ENCODE results near the gene TREX2.

Gene TREX2

GRCh38 chrX:153442463-153442862 lies 3.4 kb downstream of the TREX2 start:
- no peaks in the 10 kb centered on the region for H3K4me1 ChIP-seq (ENCODE audit: insufficient read depth, low read length)
- H3K36me3 ChIP-seq (ENCODE audit: insufficient read depth, low read length) = no peaks in the 10 kb centered on the region
- no peak overlapping the region for H3K27ac ChIP-seq (ENCODE audit: low read depth, low read length)

GRCh38 chrX:153441981-153442380 lies 3.9 kb downstream of the TREX2 start:
- no peaks in the 10 kb centered on the region for H3K36me3 ChIP-seq (ENCODE audit: insufficient read depth, low read length)
- no peak overlapping the region for H3K4me3 ChIP-seq (ENCODE audit: low read depth in 1 of 2, low read length in 2 of 2)
- no peak overlapping the region for H3K9ac ChIP-seq (ENCODE audit: low read length)
- H3K9me3 ChIP-seq (ENCODE audit: low read length) = peaks cover 9% of the 10 kb centered on the region
- no peak overlapping the region for H3K27ac ChIP-seq (ENCODE audit: low read depth, low read length)
- peaks cover 0 to 14% of the 10 kb centered on the region in 2 donors for H3K27me3 ChIP-seq (ENCODE audit: control insufficient read depth in 1 of 2, insufficient read depth in 2 of 2, low read length in 2 of 2)
- no peaks in the 10 kb centered on the region for H3K4me1 ChIP-seq (ENCODE audit: insufficient read depth, low read length)

More at GRCh38 chrX:153442463-153442862, 3.4 kb downstream of the TREX2 start:
- no peak overlapping the region for H3K4me3 ChIP-seq (ENCODE audit: low read depth in 1 of 2, low read length in 2 of 2)
- no peak overlapping the region for H3K9ac ChIP-seq (ENCODE audit: low read length)
- peaks cover 9% of the 10 kb centered on the region for H3K9me3 ChIP-seq (ENCODE audit: low read length)
- H3K27me3 ChIP-seq (ENCODE audit: control insufficient read depth in 1 of 2, insufficient read depth in 2 of 2, low read length in 2 of 2) = peaks cover 0 to 18% of the 10 kb centered on the region in 2 donors

GRCh38 chrX:153441296-153441695 lies 4.6 kb downstream of the TREX2 start:
- Histone ChIP-seq H3K36me3 (ENCODE audit: insufficient read depth, low read length) (no peaks in the 10 kb centered on the region), H3K9me3 (ENCODE audit: low read length) (peaks cover 9% of the 10 kb centered on the region), H3K27me3 (ENCODE audit: control insufficient read depth in 1 of 2, insufficient read depth in 2 of 2, low read length in 2 of 2) (peaks cover 0 to 11% of the 10 kb centered on the region in 2 donors), H3K9ac (ENCODE audit: low read length) (no peak overlapping the region), H3K4me1 (ENCODE audit: insufficient read depth, low read length) (no peaks in the 10 kb centered on the region), H3K27ac (ENCODE audit: low read depth, low read length) (no peak overlapping the region), H3K4me3 (ENCODE audit: low read depth in 1 of 2, low read length in 2 of 2) (no peak overlapping the region)

- Histone ChIP-seq H3K4me3 (ENCODE audit: low read depth in 1 of 2, low read length in 2 of 2) (no peak overlapping the region), H3K9ac (ENCODE audit: low read length) (no peak overlapping the region), H3K27me3 (ENCODE audit: control insufficient read depth in 1 of 2, insufficient read depth in 2 of 2, low read length in 2 of 2) (peaks cover 0 to 7% of the 10 kb centered on the region in 2 donors), H3K9me3 (ENCODE audit: low read length) (peaks cover 9% of the 10 kb centered on the region), H3K27ac (ENCODE audit: low read depth, low read length) (no peak overlapping the region), H3K36me3 (ENCODE audit: insufficient read depth, low read length) (no peaks in the 10 kb centered on the region), H3K4me1 (ENCODE audit: insufficient read depth, low read length) (no peaks in the 10 kb centered on the region)
Observed at GRCh38 chrX:153440556-153441135, 5.2 kb downstream of the TREX2 start.

- peaks cover 0 to 5% of the 10 kb centered on the region in 2 donors for H3K27me3 ChIP-seq (ENCODE audit: control insufficient read depth in 1 of 2, insufficient read depth in 2 of 2, low read length in 2 of 2)
- no peak overlapping the region for H3K9ac ChIP-seq (ENCODE audit: low read length)
- H3K27ac ChIP-seq (ENCODE audit: low read depth, low read length) = no peak overlapping the region
- no peaks in the 10 kb centered on the region for H3K36me3 ChIP-seq (ENCODE audit: insufficient read depth, low read length)
- peaks cover 9% of the 10 kb centered on the region for H3K9me3 ChIP-seq (ENCODE audit: low read length)
- H3K4me3 ChIP-seq (ENCODE audit: low read depth in 1 of 2, low read length in 2 of 2) = no peak overlapping the region
- no peaks in the 10 kb centered on the region for H3K4me1 ChIP-seq (ENCODE audit: insufficient read depth, low read length)
Observed at GRCh38 chrX:153439977-153440376, 5.9 kb downstream of the TREX2 start.

- Histone ChIP-seq H3K9ac (ENCODE audit: low read length) (no peak overlapping the region), H3K4me3 (ENCODE audit: low read depth in 1 of 2, low read length in 2 of 2) (no peak overlapping the region), H3K27me3 (ENCODE audit: control insufficient read depth in 1 of 2, insufficient read depth in 2 of 2, low read length in 2 of 2) (peaks cover 0 to 6% of the 10 kb centered on the region in 2 donors), H3K27ac (ENCODE audit: low read depth, low read length) (no peak overlapping the region), H3K36me3 (ENCODE audit: insufficient read depth, low read length) (no peaks in the 10 kb centered on the region), H3K9me3 (ENCODE audit: low read length) (peaks cover 9% of the 10 kb centered on the region), H3K4me1 (ENCODE audit: insufficient read depth, low read length) (no peaks in the 10 kb centered on the region)
Observed at GRCh38 chrX:153438532-153438931, 7.3 kb downstream of the TREX2 start.

- H3K36me3 ChIP-seq (ENCODE audit: insufficient read depth, low read length) = no peaks in the 10 kb centered on the region
- H3K4me1 ChIP-seq (ENCODE audit: insufficient read depth, low read length) = no peaks in the 10 kb centered on the region
- H3K9ac ChIP-seq (ENCODE audit: low read length) = no peak overlapping the region
- H3K9me3 ChIP-seq (ENCODE audit: low read length) = peaks cover 18% of the 10 kb centered on the region
- peaks cover 0 to 19% of the 10 kb centered on the region in 2 donors for H3K27me3 ChIP-seq (ENCODE audit: control insufficient read depth in 1 of 2, insufficient read depth in 2 of 2, low read length in 2 of 2)
- H3K4me3 ChIP-seq (ENCODE audit: low read depth in 1 of 2, low read length in 2 of 2) = no peak overlapping the region
- no peak overlapping the region for H3K27ac ChIP-seq (ENCODE audit: low read depth, low read length)
Observed at GRCh38 chrX:153435845-153436244, 10.0 kb downstream of the TREX2 start.

GRCh38 chrX:153434801-153435200 lies 11.1 kb downstream of the TREX2 start:
- H3K9ac ChIP-seq (ENCODE audit: low read length) = no peak overlapping the region
- no peaks in the 10 kb centered on the region for H3K4me1 ChIP-seq (ENCODE audit: insufficient read depth, low read length)
- peaks cover 14% of the 10 kb centered on the region for H3K9me3 ChIP-seq (ENCODE audit: low read length)
- peaks cover 0 to 14% of the 10 kb centered on the region in 2 donors for H3K27me3 ChIP-seq (ENCODE audit: control insufficient read depth in 1 of 2, insufficient read depth in 2 of 2, low read length in 2 of 2)
- H3K4me3 ChIP-seq (ENCODE audit: low read depth in 1 of 2, low read length in 2 of 2) = no peak overlapping the region
- H3K36me3 ChIP-seq (ENCODE audit: insufficient read depth, low read length) = no peaks in the 10 kb centered on the region
- H3K27ac ChIP-seq (ENCODE audit: low read depth, low read length) = no peak overlapping the region

- H3K4me3 ChIP-seq (ENCODE audit: low read depth in 1 of 2, low read length in 2 of 2) = no peak overlapping the region
- peaks cover 10% of the 10 kb centered on the region for H3K9me3 ChIP-seq (ENCODE audit: low read length)
- no peak overlapping the region for H3K9ac ChIP-seq (ENCODE audit: low read length)
- no peak overlapping the region for H3K27ac ChIP-seq (ENCODE audit: low read depth, low read length)
- H3K36me3 ChIP-seq (ENCODE audit: insufficient read depth, low read length) = no peaks in the 10 kb centered on the region
- H3K4me1 ChIP-seq (ENCODE audit: insufficient read depth, low read length) = no peaks in the 10 kb centered on the region
- peaks cover 0 to 14% of the 10 kb centered on the region in 2 donors for H3K27me3 ChIP-seq (ENCODE audit: control insufficient read depth in 1 of 2, insufficient read depth in 2 of 2, low read length in 2 of 2)
Observed at GRCh38 chrX:153433781-153434285, 12.0 kb downstream of the TREX2 start.

GRCh38 chrX:153433161-153433680 lies 12.6 kb downstream of the TREX2 start:
- H3K27ac ChIP-seq (ENCODE audit: low read depth, low read length) = no peak overlapping the region
- no peaks in the 10 kb centered on the region for H3K4me1 ChIP-seq (ENCODE audit: insufficient read depth, low read length)
- H3K27me3 ChIP-seq (ENCODE audit: control insufficient read depth in 1 of 2, insufficient read depth in 2 of 2, low read length in 2 of 2) = peaks cover 0 to 14% of the 10 kb centered on the region in 2 donors
- peaks cover 10% of the 10 kb centered on the region for H3K9me3 ChIP-seq (ENCODE audit: low read length)
- H3K9ac ChIP-seq (ENCODE audit: low read length) = no peak overlapping the region
- no peak overlapping the region for H3K4me3 ChIP-seq (ENCODE audit: low read depth in 1 of 2, low read length in 2 of 2)
- no peaks in the 10 kb centered on the region for H3K36me3 ChIP-seq (ENCODE audit: insufficient read depth, low read length)

GRCh38 chrX:153430796-153431195 lies 15.1 kb downstream of the TREX2 start:
- Histone ChIP-seq H3K27ac (ENCODE audit: low read depth, low read length) (no peak overlapping the region), H3K27me3 (ENCODE audit: control insufficient read depth in 1 of 2, insufficient read depth in 2 of 2, low read length in 2 of 2) (peaks cover 0 to 14% of the 10 kb centered on the region in 2 donors), H3K36me3 (ENCODE audit: insufficient read depth, low read length) (no peaks in the 10 kb centered on the region), H3K9me3 (ENCODE audit: low read length) (peaks cover 10% of the 10 kb centered on the region), H3K9ac (ENCODE audit: low read length) (no peak overlapping the region), H3K4me1 (ENCODE audit: insufficient read depth, low read length) (no peaks in the 10 kb centered on the region), H3K4me3 (ENCODE audit: low read depth in 1 of 2, low read length in 2 of 2) (no peak overlapping the region)

- peaks cover 0 to 2% of the 10 kb centered on the region in 2 donors for H3K27me3 ChIP-seq (ENCODE audit: control insufficient read depth in 1 of 2, insufficient read depth in 2 of 2, low read length in 2 of 2)
- H3K36me3 ChIP-seq (ENCODE audit: insufficient read depth, low read length) = no peaks in the 10 kb centered on the region
- H3K9ac ChIP-seq (ENCODE audit: low read length) = no peak overlapping the region
- H3K4me1 ChIP-seq (ENCODE audit: insufficient read depth, low read length) = no peaks in the 10 kb centered on the region
- H3K27ac ChIP-seq (ENCODE audit: low read depth, low read length) = no peak overlapping the region
- H3K9me3 ChIP-seq (ENCODE audit: low read length) = peaks cover 5% of the 10 kb centered on the region
- H3K4me3 ChIP-seq (ENCODE audit: low read depth in 1 of 2, low read length in 2 of 2) = no peak overlapping the region
Observed at GRCh38 chrX:153426204-153426603, 19.7 kb downstream of the TREX2 start.

Measured in muscle layer of colon (tissue), 2 donors.